HT-29 (cell line): ENCODE results near the gene TRERF1. TPM values are rescaled to one million over a fixed set of nuclear protein-coding genes. Genes with fewer than 3 reads are reported as not detected.

Source experiments
- DNase-seq: peaks from one replicate; pipeline ENCODE4 v3.0.0-alpha.2; 2015; ENCODE audit warnings: low spot score
- total RNA-seq: library from RNA; depleted of rRNA; stranded (reverse); fragments of >200 nt; shearing (Covaris generic); gene quantifications from 2 replicates; pipeline ENCODE4 v1.2.3, GENCODE V29; 2014

TRERF1 gene
- total RNA-seq, 1 experiment from 2014 or later = 6.8 TPM

- DNase-seq = no peak
These were observed 173.4 kb downstream of the TRERF1 start for GRCh38 chr6:42278131-42278853.

- no peak for DNase-seq
These were observed 175.5 kb downstream of the TRERF1 start for GRCh38 chr6:42276034-42276890.

- DNase-seq = no peak
These were observed 176.2 kb downstream of the TRERF1 start for GRCh38 chr6:42275376-42276033.

GRCh38 chr6:42274898-42275297 is 176.8 kb downstream of the TRERF1 start:
- DNase-seq = no peak

GRCh38 chr6:42271834-42272805 is 179.6 kb downstream of the TRERF1 start:
- DNase-seq = no peak

GRCh38 chr6:42269974-42270510 is 181.7 kb downstream of the TRERF1 start:
- DNase-seq = no peak

GRCh38 chr6:42269553-42269952 is 182.2 kb downstream of the TRERF1 start:
- no peak for DNase-seq

- DNase-seq = no peak
These were observed 182.9 kb downstream of the TRERF1 start for GRCh38 chr6:42268835-42269204.

GRCh38 chr6:42268016-42268834 is 183.5 kb downstream of the TRERF1 start:
- no peak for DNase-seq

GRCh38 chr6:42266538-42266937 is 185.2 kb downstream of the TRERF1 start:
- no peak for DNase-seq

- no peak for DNase-seq
These were observed 186.8 kb downstream of the TRERF1 start for GRCh38 chr6:42264852-42265390.

- DNase-seq = no peak
These were observed 187.4 kb downstream of the TRERF1 start for GRCh38 chr6:42264162-42264851.

GRCh38 chr6:42263165-42263728 is 188.5 kb downstream of the TRERF1 start:
- DNase-seq = no peak

- no peak for DNase-seq
These were observed 190.8 kb downstream of the TRERF1 start for GRCh38 chr6:42260972-42261371.

- DNase-seq = peak; percentile 15
These were observed 191.3 kb downstream of the TRERF1 start for GRCh38 chr6:42260396-42260888.

- DNase-seq = no peak
These were observed 191.8 kb downstream of the TRERF1 start for GRCh38 chr6:42259841-42260395.

- no peak for DNase-seq
These were observed 192.4 kb downstream of the TRERF1 start for GRCh38 chr6:42259286-42259685.

GRCh38 chr6:42257614-42258013 is 194.1 kb downstream of the TRERF1 start:
- DNase-seq = no peak
